Neural crest cell (in vitro differentiated cells): ENCODE measurements around the gene DARS1. TPM values are rescaled to one million over a fixed set of nuclear protein-coding genes. Genes with fewer than 3 reads are reported as not detected.

ENCODE experiments used
- DNase-seq: peaks from one replicate; pipeline ENCODE4 v3.0.0; 2021; ENCODE audit warnings: low read depth, mixed read lengths, low spot score
- H3K27ac Mint-ChIP-seq: one replicate; pipeline ENCODE4 v1.8.0; 2021; ENCODE audit warnings: mild to moderate bottlenecking, mixed read lengths; ENCODE audit not compliant: unreplicated experiment
- H3K27me3 Mint-ChIP-seq: 2 replicates; pipeline ENCODE4 v1.8.0; 2021; ENCODE audit warnings: low read depth, mild to moderate bottlenecking, mixed read lengths
- H3K36me3 Mint-ChIP-seq: 2 replicates; pipeline ENCODE4 v1.8.0; 2021; ENCODE audit warnings: low read depth, mild to moderate bottlenecking, mixed read lengths
- H3K4me1 Mint-ChIP-seq: 2 replicates; pipeline ENCODE4 v1.8.0; 2021; ENCODE audit warnings: mixed read lengths
- H3K4me3 Mint-ChIP-seq: one replicate; pipeline ENCODE4 v1.8.0; 2021; ENCODE audit warnings: mild to moderate bottlenecking, mixed read lengths
- H3K9me3 Mint-ChIP-seq: 2 replicates; pipeline ENCODE4 v1.8.0; 2021; ENCODE audit warnings: mixed read lengths
- total RNA-seq: library from RNA; stranded (reverse); gene quantifications from 2 replicates; pipeline ENCODE4 v1.2.1, GENCODE V29; 2021
- TF ChIP-seq, protein P1 (sequence below): fragments of 200-600 bp; sonication (generic); conservative IDR thresholded peaks from 2 replicates; pipeline ENCODE4 v1.5.0; 2021; ENCODE audit warnings: antibody characterized with exemption, mild to moderate bottlenecking

DARS1 gene
- total RNA-seq, 1 donor from 2014 or later: 73.8 TPM

DNA sequence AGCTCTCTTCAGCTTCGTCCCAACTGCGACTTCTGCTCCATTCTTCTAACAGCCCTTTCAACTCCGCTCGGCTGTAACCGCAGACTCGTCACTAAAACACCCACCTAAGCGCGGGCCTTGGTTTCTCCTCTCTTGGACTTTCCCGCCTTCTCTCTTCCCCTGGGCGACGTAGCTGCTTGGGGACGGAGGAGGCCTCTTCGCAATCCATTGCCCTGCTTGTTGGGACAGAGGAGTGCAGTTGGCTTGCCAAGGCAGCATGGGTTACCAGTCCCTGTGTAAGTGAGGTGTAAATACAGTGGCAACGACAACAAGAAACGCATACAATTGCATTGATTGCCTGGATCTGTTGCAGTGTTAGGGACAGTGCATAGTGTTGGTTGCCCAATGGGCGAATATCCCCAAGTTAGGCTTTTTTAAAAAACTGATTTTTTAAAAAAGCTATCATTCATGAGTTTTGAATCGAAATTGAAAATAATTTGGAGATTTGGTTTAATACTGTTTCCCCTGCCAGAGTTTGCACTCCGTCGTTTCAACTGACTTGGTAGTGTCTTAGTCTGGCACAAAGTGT lies 484 bp upstream of the DARS1 start:
- DNase-seq: no peak
- no peaks in the 10 kb centered on the region for H3K36me3 Mint-ChIP-seq
- peaks cover 4% of the 10 kb centered on the region for H3K9me3 Mint-ChIP-seq
- TF ChIP-seq, protein P1, sequence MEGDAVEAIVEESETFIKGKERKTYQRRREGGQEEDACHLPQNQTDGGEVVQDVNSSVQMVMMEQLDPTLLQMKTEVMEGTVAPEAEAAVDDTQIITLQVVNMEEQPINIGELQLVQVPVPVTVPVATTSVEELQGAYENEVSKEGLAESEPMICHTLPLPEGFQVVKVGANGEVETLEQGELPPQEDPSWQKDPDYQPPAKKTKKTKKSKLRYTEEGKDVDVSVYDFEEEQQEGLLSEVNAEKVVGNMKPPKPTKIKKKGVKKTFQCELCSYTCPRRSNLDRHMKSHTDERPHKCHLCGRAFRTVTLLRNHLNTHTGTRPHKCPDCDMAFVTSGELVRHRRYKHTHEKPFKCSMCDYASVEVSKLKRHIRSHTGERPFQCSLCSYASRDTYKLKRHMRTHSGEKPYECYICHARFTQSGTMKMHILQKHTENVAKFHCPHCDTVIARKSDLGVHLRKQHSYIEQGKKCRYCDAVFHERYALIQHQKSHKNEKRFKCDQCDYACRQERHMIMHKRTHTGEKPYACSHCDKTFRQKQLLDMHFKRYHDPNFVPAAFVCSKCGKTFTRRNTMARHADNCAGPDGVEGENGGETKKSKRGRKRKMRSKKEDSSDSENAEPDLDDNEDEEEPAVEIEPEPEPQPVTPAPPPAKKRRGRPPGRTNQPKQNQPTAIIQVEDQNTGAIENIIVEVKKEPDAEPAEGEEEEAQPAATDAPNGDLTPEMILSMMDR: no peak
- peak overlapping the region; percentile 99 for H3K27ac Mint-ChIP-seq
- no peaks in the 10 kb centered on the region for H3K27me3 Mint-ChIP-seq
- H3K4me3 Mint-ChIP-seq: peak overlapping the region; percentile 92
- H3K4me1 Mint-ChIP-seq: peaks cover 20% of the 10 kb centered on the region

DNA sequence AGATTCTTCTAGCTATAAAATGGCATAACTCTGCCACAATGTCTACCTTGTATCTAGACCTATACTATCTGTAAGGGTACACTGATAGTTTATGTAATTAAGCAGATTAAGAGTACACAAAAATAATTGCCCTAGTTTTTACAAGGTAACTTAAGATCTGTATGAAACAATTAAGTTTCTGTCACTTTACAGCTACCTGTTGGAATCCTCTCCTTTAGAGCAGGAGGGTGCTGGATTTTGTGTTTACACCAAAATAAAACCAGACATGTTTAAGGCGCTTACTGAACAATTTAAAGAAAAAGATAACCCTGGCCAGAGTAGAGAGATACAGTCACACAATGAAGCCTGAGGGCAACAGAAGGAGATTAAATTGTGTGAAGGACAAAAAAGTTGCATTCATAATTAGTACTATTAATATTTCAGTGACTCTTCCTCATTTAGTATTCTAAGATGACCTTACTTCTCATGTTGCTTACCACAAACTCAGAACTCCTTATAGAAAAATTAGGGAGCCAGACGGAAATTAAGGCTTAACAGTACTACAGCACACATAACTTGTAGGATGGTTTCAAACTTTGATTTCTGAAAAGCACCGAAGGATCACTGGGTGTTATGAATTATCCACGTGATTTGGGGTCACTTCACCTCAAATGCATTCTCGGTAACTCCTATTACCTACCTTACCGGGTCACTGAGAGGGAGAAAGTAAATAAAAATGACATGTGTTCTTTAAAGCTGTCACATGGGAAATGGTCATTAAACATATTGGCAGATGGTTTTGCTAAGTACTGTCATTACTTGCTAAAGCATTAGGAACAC lies 1.0 kb downstream of the DARS1 start:
- TF ChIP-seq, protein P1: no peak
- no peaks in the 10 kb centered on the region for H3K27me3 Mint-ChIP-seq
- H3K36me3 Mint-ChIP-seq: peaks cover 2% of the 10 kb centered on the region

GRCh38 chr2:135980434-135981079 lies 4.9 kb downstream of the DARS1 start:
- Mint-ChIP-seq H3K36me3 (peaks cover 7% of the 10 kb centered on the region), H3K4me3 (no peak overlapping the region), H3K27me3 (no peaks in the 10 kb centered on the region), H3K4me1 (peaks cover 15% of the 10 kb centered on the region), H3K27ac (peak overlapping the region; percentile 38), H3K9me3 (no peaks in the 10 kb centered on the region)
- DNase-seq: no peak
- TF ChIP-seq, protein P1: no peak

More for the DNA sequence above, 1.0 kb downstream of the DARS1 start:
- peak overlapping the region; percentile 99 for H3K27ac Mint-ChIP-seq
- no peak for DNase-seq
- peaks cover 4% of the 10 kb centered on the region for H3K9me3 Mint-ChIP-seq
- peaks cover 20% of the 10 kb centered on the region for H3K4me1 Mint-ChIP-seq
- peak overlapping the region; percentile 92 for H3K4me3 Mint-ChIP-seq

GRCh38 chr2:135975702-135976101 lies 9.7 kb downstream of the DARS1 start:
- DNase-seq: no peak
- peaks cover 36% of the 10 kb centered on the region for H3K36me3 Mint-ChIP-seq
- no peaks in the 10 kb centered on the region for H3K27me3 Mint-ChIP-seq
- no peak overlapping the region for H3K4me3 Mint-ChIP-seq
- no peak overlapping the region for H3K27ac Mint-ChIP-seq
- peaks cover 3% of the 10 kb centered on the region for H3K9me3 Mint-ChIP-seq
- H3K4me1 Mint-ChIP-seq: peaks cover 4% of the 10 kb centered on the region
- TF ChIP-seq, protein P1: no peak

DNA sequence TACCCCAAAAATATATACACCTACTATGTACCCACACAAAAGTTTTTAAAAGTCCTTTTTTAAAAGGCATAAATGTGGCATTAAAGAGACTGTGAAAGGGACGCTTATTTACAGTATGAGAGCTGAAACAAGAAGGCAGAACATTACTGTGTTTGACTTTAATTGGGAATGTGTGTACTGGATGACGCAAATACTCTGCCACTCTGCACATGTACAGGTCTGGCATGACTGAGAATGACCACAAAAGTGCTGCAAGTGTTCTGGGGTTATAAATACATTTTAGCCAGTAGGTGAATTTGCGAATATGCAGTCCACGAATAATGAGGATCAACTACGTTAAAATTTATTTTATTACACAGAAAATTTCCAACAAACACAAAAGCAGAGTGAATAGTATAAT lies 11.4 kb downstream of the DARS1 start:
- TF ChIP-seq, protein P1: no peak
- DNase-seq: no peak
- H3K36me3 Mint-ChIP-seq: peaks cover 37% of the 10 kb centered on the region
- H3K4me1 Mint-ChIP-seq: peaks cover 4% of the 10 kb centered on the region
- H3K27ac Mint-ChIP-seq: no peak overlapping the region
- H3K9me3 Mint-ChIP-seq: peaks cover 3% of the 10 kb centered on the region
- H3K4me3 Mint-ChIP-seq: no peak overlapping the region
- H3K27me3 Mint-ChIP-seq: no peaks in the 10 kb centered on the region
